A549 (cell line): Measurements from ENCODE around the gene STX18. TPM values are rescaled to one million over a fixed set of nuclear protein-coding genes. Genes with fewer than 3 reads are reported as not detected.

Experiments used
- ATAC-seq, 2 experiments: fragments of 200-7000 bp in 1 of 2; fragments of >200 bp in 1 of 2; cut with Nextera tagmentation in 1 of 2; cut with Tn5 transposase in 1 of 2; 3 replicates each; pipeline versions ENCODE4 v1.8.0 to v1.9.1; 2018 to 2020; ENCODE audit warnings: mild to moderate bottlenecking in 1 of 2, moderate library complexity in 1 of 2
- CTCF ChIA-PET: fragments of 300-600 bp; sonication (Branson Sonifier 250); formaldehyde crosslinking; extraction: SDS; loops from one replicate; lab custom pipeline; 2021; ENCODE audit warnings: antibody characterized with exemption, inconsistent platforms; lab: Yijun Ruan, JAX
- POLR2A ChIA-PET: fragments of 350-600 bp; formaldehyde crosslinking; extraction: SDS; loops from one replicate; lab custom pipeline; 2021; ENCODE audit warnings: antibody characterized with exemption, inconsistent platforms; lab: Yijun Ruan, JAX
- DNase-seq, 2 experiments: peaks; one replicate each; pipeline versions ENCODE4 v3.0.0 to v3.0.0-alpha.2; 2011 to 2016; ENCODE audit warnings: low read depth in 1 of 2, low spot score in 1 of 2
- FAIRE-seq: peaks from 2 replicates; lab custom pipeline; 2011; peaks lifted over from hg19 to GRCh38; lab: Jason Lieb, UNC
- H3K27ac ChIP-seq, 2 experiments: fragments of >200 bp; sonication (Bioruptor Twin); formaldehyde crosslinking; 3 replicates each; pipeline ENCODE4 v1.5.1; 2016 to 2017
- H3K4me1 ChIP-seq: fragments of >200 bp; sonication (Bioruptor Twin); formaldehyde crosslinking; 3 replicates; pipeline ENCODE4 v1.6.1; 2016
- H3K4me2 ChIP-seq: fragments of >200 bp; sonication (Bioruptor Twin); formaldehyde crosslinking; 3 replicates; pipeline ENCODE4 v1.6.1; 2016
- H3K4me3 ChIP-seq: fragments of >200 bp; sonication (Bioruptor Twin); formaldehyde crosslinking; 3 replicates; pipeline ENCODE4 v1.5.1; 2016
- H3K9me3 ChIP-seq: fragments of >200 bp; sonication (Bioruptor Twin); formaldehyde crosslinking; 3 replicates; pipeline ENCODE4 v1.6.1; 2016
- BCL3 ChIP-seq: fragments of >200 bp; sonication (Bioruptor Twin); formaldehyde crosslinking; IDR thresholded peaks from 3 replicates; pipeline ENCODE4 v1.6.1; 2016
- CHD2 ChIP-seq: fragments of 150-350 bp; IDR thresholded peaks from 2 replicates; pipeline ENCODE4 v1.6.1; 2014; ENCODE audit warnings: low read length; ENCODE audit not compliant: partially characterized antibody
- CHD4 ChIP-seq: fragments of 200-600 bp; sonication (generic); IDR thresholded peaks from 2 replicates; pipeline ENCODE4 v1.6.1; 2016; ENCODE audit warnings: antibody characterized with exemption, mild to moderate bottlenecking, borderline replicate concordance
- EHMT2 ChIP-seq: fragments of 200-600 bp; sonication (generic); IDR thresholded peaks from 2 replicates; pipeline ENCODE4 v1.6.1; 2016; ENCODE audit warnings: antibody characterized with exemption, low read depth, mild to moderate bottlenecking, moderate library complexity
- ELK1 ChIP-seq: fragments of 150-350 bp; IDR thresholded peaks from 2 replicates; pipeline ENCODE4 v1.6.1; 2014; ENCODE audit warnings: low read depth, mild to moderate bottlenecking, low read length
- EP300 ChIP-seq, 2 experiments: fragments of >200 bp; sonication (Bioruptor Twin); formaldehyde crosslinking; IDR thresholded peaks; 2 replicates in 1 of 2; 3 replicates in 1 of 2; pipeline ENCODE4 v1.6.1; 2016 to 2017
- ESRRA ChIP-seq: fragments of 150-350 bp; IDR thresholded peaks from 2 replicates; pipeline ENCODE4 v1.6.1; 2014; ENCODE audit warnings: mild to moderate bottlenecking, low read length, borderline replicate concordance
- FOSB ChIP-seq: fragments of 250-450 bp; sonication (Bioruptor Pico); IDR thresholded peaks from 2 replicates; pipeline ENCODE4 v1.5.0; 2020; ENCODE audit warnings: mild to moderate bottlenecking, moderate library complexity
- FOSL2 ChIP-seq, 2 experiments: fragments of 450-650 bp in 1 of 2; fragments of >200 bp in 1 of 2; sonication (Bioruptor Twin) in 1 of 2; formaldehyde crosslinking; IDR thresholded peaks; 2 replicates each; pipeline versions ENCODE4 v1.5.0 to v1.6.1; 2016 to 2020; ENCODE audit warnings: mild to moderate bottlenecking in 1 of 2, moderate library complexity in 1 of 2
- GATA3 ChIP-seq: IDR thresholded peaks from 2 replicates; pipeline ENCODE4 v1.6.1; 2012; ENCODE audit warnings: borderline replicate concordance
- HOXA7 ChIP-seq: fragments of 250-450 bp; sonication (Bioruptor Pico); IDR thresholded peaks from 2 replicates; pipeline ENCODE4 v1.5.0; 2020; ENCODE audit warnings: mild to moderate bottlenecking, moderate library complexity
- HOXB13 ChIP-seq: fragments of 250-450 bp; sonication (Bioruptor Pico); IDR thresholded peaks from 2 replicates; pipeline ENCODE4 v1.5.0; 2020; ENCODE audit warnings: low read depth, mild to moderate bottlenecking, moderate library complexity
- HOXB5 ChIP-seq: fragments of 250-450 bp; sonication (Bioruptor Pico); IDR thresholded peaks from 2 replicates; pipeline ENCODE4 v1.5.0; 2020; ENCODE audit warnings: mild to moderate bottlenecking, moderate library complexity
- JUN ChIP-seq, 2 experiments: fragments of >200 bp; sonication (Bioruptor Twin); formaldehyde crosslinking; IDR thresholded peaks; 2 replicates in 1 of 2; 3 replicates in 1 of 2; pipeline ENCODE4 v1.6.1; 2016 to 2017
- JUNB ChIP-seq: fragments of >200 bp; sonication (Bioruptor Twin); formaldehyde crosslinking; IDR thresholded peaks from 2 replicates; pipeline ENCODE4 v1.6.1; 2016
- KDM1A ChIP-seq: fragments of 200-600 bp; sonication (generic); IDR thresholded peaks from 2 replicates; pipeline ENCODE4 v1.6.1; 2016; ENCODE audit warnings: low read depth, mild to moderate bottlenecking
- MAFK ChIP-seq: fragments of 450-650 bp; IDR thresholded peaks from 2 replicates; pipeline ENCODE4 v1.6.1; 2014; ENCODE audit not compliant: partially characterized antibody
- NFE2L2 ChIP-seq: fragments of 150-350 bp; conservative IDR thresholded peaks from 2 replicates; pipeline ENCODE4 v1.6.1; 2014; ENCODE audit warnings: low read length
- POLR2AphosphoS2 ChIP-seq: conservative IDR thresholded peaks from 2 replicates; pipeline ENCODE4 v1.6.1; 2012; ENCODE audit warnings: low read length, improper control_type of control experiment, inconsistent platforms
- RAD21 ChIP-seq, 2 experiments: fragments of >200 bp in 1 of 2; sonication (Bioruptor Twin) in 1 of 2; formaldehyde crosslinking in 1 of 2; IDR thresholded peaks in 1 of 2; conservative IDR thresholded peaks in 1 of 2; 2 replicates in 1 of 2; 3 replicates in 1 of 2; pipeline ENCODE4 v1.6.1; 2012 to 2018; ENCODE audit warnings: inconsistent platforms in 1 of 2
- RARB ChIP-seq: fragments of 250-450 bp; sonication (Bioruptor Pico); IDR thresholded peaks from 2 replicates; pipeline ENCODE4 v1.8.0; 2021; ENCODE audit warnings: mild to moderate bottlenecking, moderate library complexity
- RFX5 ChIP-seq: fragments of 450-650 bp; IDR thresholded peaks from 2 replicates; pipeline ENCODE4 v1.7.1; 2014; ENCODE audit warnings: antibody characterized with exemption, mild to moderate bottlenecking, moderate library complexity
- SREBF2 ChIP-seq: fragments of 450-650 bp; IDR thresholded peaks from 2 replicates; pipeline ENCODE4 v1.6.1; 2014; ENCODE audit warnings: mild to moderate bottlenecking, moderate library complexity
- TP53 ChIP-seq: fragments of 250-450 bp; sonication (Bioruptor Pico); IDR thresholded peaks from 2 replicates; pipeline ENCODE4 v1.5.0; 2021; ENCODE audit warnings: mild to moderate bottlenecking, moderate library complexity
- USF2 ChIP-seq: fragments of 450-650 bp; IDR thresholded peaks from 2 replicates; pipeline ENCODE4 v1.6.1; 2014; ENCODE audit warnings: antibody characterized with exemption
- ZFP36 ChIP-seq: fragments of 450-650 bp; IDR thresholded peaks from 2 replicates; pipeline ENCODE4 v1.6.1; 2014; ENCODE audit warnings: borderline replicate concordance; ENCODE audit not compliant: partially characterized antibody
- ZSCAN20 ChIP-seq: fragments of 250-450 bp; sonication (Bioruptor Pico); IDR thresholded peaks from 2 replicates; pipeline ENCODE4 v1.8.0; 2022; ENCODE audit warnings: mild to moderate bottlenecking, moderate library complexity
- WGBS: methylation state at CpG from one replicate; pipeline ENCODE4 v1.1.6; 2017; ENCODE audit errors: missing lambda C conversion rate; 5-methylcytosine and 5-hydroxymethylcytosine counted together
- polyA plus RNA-seq, 4 experiments: library from polyadenylated mRNA; depleted of rRNA in 3 of 4; stranded (reverse); fragments of >200 nt; fragmentation: RNase III in 1 of 4; extraction: RNeasy Plus Mini Kit Qiagen cat#74134 plus additional on column Dnase treatment in 1 of 4; gene quantifications; 2 replicates in 3 of 4; 3 replicates in 1 of 4; pipeline ENCODE4 v1.2.3, GENCODE V29; 2011 to 2017

The STX18 gene
- polyA plus RNA-seq, 2 of the 4 experiments (the other 2 are of a cell fraction): 13.4 to 19.6 TPM

- POLR2A ChIA-PET: no interaction called here
Observed at GRCh38 chr4:4462970-4463369, 78.9 kb downstream of the STX18 start.

GRCh38 chr4:4461850-4462249, 80.0 kb downstream of the STX18 start:
- no peak for TF ChIP-seq FOSB
- TF ChIP-seq CHD4: no peak
- no peak for TF ChIP-seq ESRRA
- TF ChIP-seq POLR2AphosphoS2: no peak
- TF ChIP-seq ZFP36: no peak
- no peak for TF ChIP-seq EP300 (IDR thresholded peaks at IDR 0.05)
- no peak for TF ChIP-seq CHD2
- TF ChIP-seq MAFK: no peak
- no peak for TF ChIP-seq RFX5
- no peak for TF ChIP-seq SREBF2
- Histone ChIP-seq H3K27ac (no peak overlapping the region), H3K9me3 (no peaks in the 10 kb centered on the region), H3K4me2 (no peak overlapping the region), H3K4me3 (no peak overlapping the region), H3K4me1 (no peaks in the 10 kb centered on the region)
- no peak for ATAC-seq
- FAIRE-seq: no peak
- CTCF ChIA-PET: interaction anchor here (0.6 to 1.6 kb wide), 2 partner anchors 19 to 1103 kb away, joined by 3 to 4 read pairs; no protein-coding TSS in a partner anchor
- POLR2A ChIA-PET: no interaction called here
- DNase-seq: no peak
- 70% methylated on average over 5 of the region's 5 CpGs for WGBS

More at GRCh38 chr4:4462970-4463369, 78.9 kb downstream of the STX18 start:
- H3K4me1 ChIP-seq: no peaks in the 10 kb centered on the region
- H3K9me3 ChIP-seq: no peaks in the 10 kb centered on the region
- CTCF ChIA-PET: interaction anchor here (2.6 kb wide), 1 partner anchor 25 kb away, joined by 6 read pairs; no protein-coding TSS in a partner anchor
- WGBS: 77% methylated on average over 3 of the region's 3 CpGs
- no peak for ATAC-seq
- no peak for FAIRE-seq
- no peak overlapping the region for H3K4me3 ChIP-seq
- TF ChIP-seq RARB (CRISPR knock-in tag) (no peak), USF2 (no peak), GATA3 (no peak)
- no peak for DNase-seq
- no peak overlapping the region for H3K4me2 ChIP-seq
- H3K27ac ChIP-seq: no peak overlapping the region

- TF ChIP-seq RAD21 (conservative IDR thresholded peaks at IDR 0.05 in 1 of 2, IDR thresholded peaks at IDR 0.05 in 1 of 2) (no peak), TP53 (CRISPR knock-in tag) (no peak), ELK1 (no peak), BCL3 (no peak), USF2 (no peak), FOSL2 (IDR thresholded peaks at IDR 0.05) (no peak), FOSL2 (CRISPR knock-in tag; IDR thresholded peaks at IDR 0.05) (no peak), HOXA7 (CRISPR knock-in tag) (no peak), SREBF2 (no peak), HOXB13 (CRISPR knock-in tag) (no peak), RARB (CRISPR knock-in tag) (no peak), EHMT2 (no peak), ZFP36 (no peak), NFE2L2 (no peak), CHD2 (no peak), JUN (IDR thresholded peaks at IDR 0.05) (no peak), KDM1A (no peak), JUNB (no peak), HOXB5 (CRISPR knock-in tag) (no peak), ZSCAN20 (CRISPR knock-in tag) (no peak)
- Histone ChIP-seq H3K4me2 (no peak overlapping the region), H3K4me1 (no peaks in the 10 kb centered on the region), H3K4me3 (no peak overlapping the region), H3K27ac (no peak overlapping the region), H3K9me3 (no peaks in the 10 kb centered on the region)
- ChIA-PET POLR2A (no interaction called here), CTCF (interaction anchor here (1.6 kb wide), 1 partner anchor 19 kb away, joined by 4 read pairs; no protein-coding TSS in a partner anchor)
- FAIRE-seq (no peak), ATAC-seq (no peak), DNase-seq (no peak)
Observed at GRCh38 chr4:4461178-4461577, 80.7 kb downstream of the STX18 start.
